Panc1 (cell line): ENCODE data around the gene RASGRP2. TPM values are rescaled to one million over a fixed set of nuclear protein-coding genes. Genes with fewer than 3 reads are reported as not detected.

Experiments used
- ATAC-seq: fragments of 200-7000 bp; cut with Tn5 transposase; 2 replicates; pipeline ENCODE4 v1.9.1; 2020; ENCODE audit warnings: mild to moderate bottlenecking, moderate library complexity
- BruUV-seq: library from RNA; stranded (reverse); fragments of 400-500 nt; replicated peaks from 2 replicates; lab custom pipeline; 2021; lab: Mats Ljungman, UMichigan
- CTCF ChIA-PET: fragments of 300-600 bp; sonication (Branson Sonifier 250); formaldehyde crosslinking; loops from one replicate; lab custom pipeline; 2022; ENCODE audit warnings: antibody characterized with exemption; lab: Charles Lee
- POLR2A ChIA-PET: fragments of 300-600 bp; sonication (Branson Sonifier 250); formaldehyde crosslinking; loops from one replicate; lab custom pipeline; 2022; ENCODE audit warnings: antibody characterized with exemption; lab: Charles Lee
- DNase-seq: peaks from one replicate; pipeline ENCODE4 v3.0.0-alpha.2; 2010; ENCODE audit warnings: low read depth, low spot score
- H3K27ac ChIP-seq: 2 replicates; pipeline ENCODE4 v1.5.1; 2011; ENCODE audit warnings: mild to moderate bottlenecking, low read length, inconsistent platforms
- H3K27me3 ChIP-seq: fragments of 200-500 bp; sonication (Bioruptor generic); 2 replicates; pipeline ENCODE4 v1.6.0; 2014; ENCODE audit warnings: low read length, inconsistent platforms; ENCODE audit not compliant: control insufficient read depth, insufficient read depth
- H3K36me3 ChIP-seq: fragments of 200-500 bp; sonication (Bioruptor generic); 2 replicates; pipeline ENCODE4 v1.5.1; 2014; ENCODE audit warnings: inconsistent platforms, mild to moderate bottlenecking, low read length, moderate library complexity; ENCODE audit not compliant: control insufficient read depth, insufficient read depth
- H3K4me1 ChIP-seq: 2 replicates; pipeline ENCODE4 v1.5.1; 2011; ENCODE audit warnings: inconsistent platforms, mild to moderate bottlenecking, low read length, moderate library complexity; ENCODE audit not compliant: control insufficient read depth, insufficient read depth
- H3K4me3 ChIP-seq, 2 experiments: 2 replicates each; pipeline ENCODE4 v1.5.1; 2011 to 2012; ENCODE audit warnings: low read depth in 2 of 2, low read length in 2 of 2, mild to moderate bottlenecking in 2 of 2, inconsistent platforms in 1 of 2, moderate library complexity in 1 of 2
- H3K9me3 ChIP-seq: fragments of 200-500 bp; sonication (Bioruptor generic); 2 replicates; pipeline ENCODE4 v1.5.1; 2014; ENCODE audit warnings: low read depth, mild to moderate bottlenecking, inconsistent platforms, low read length, moderate library complexity; ENCODE audit not compliant: control insufficient read depth, insufficient read depth
- POLR2AphosphoS5 ChIP-seq: IDR thresholded peaks from 2 replicates; pipeline ENCODE4 v1.6.1; 2012; ENCODE audit warnings: mild to moderate bottlenecking, low read depth, low read length, moderate library complexity
- SIN3A ChIP-seq: IDR thresholded peaks from 2 replicates; pipeline ENCODE4 v1.6.1; 2012; ENCODE audit warnings: low read depth, mild to moderate bottlenecking, low read length, moderate library complexity, borderline replicate concordance; ENCODE audit not compliant: insufficient read depth
- TCF7L2 ChIP-seq: IDR thresholded peaks from 2 replicates; pipeline ENCODE4 v1.6.1; 2011; ENCODE audit warnings: mild to moderate bottlenecking, low read depth, low read length, inconsistent platforms
- in situ Hi-C: cut with HindIII; loops from 2 replicates; pipeline ENCODE4 v1.10.0; 2016; ENCODE audit warnings: low sequenced_read_pairs, low pct_unique_long_range_greater_than_20kb
- intact Hi-C: fragments of 100-400 bp; cut with micrococcal nuclease; formaldehyde crosslinking; loops from one replicate; pipeline ENCODE4 v1.10.0; 2022; ENCODE audit not compliant: unreplicated experiment
- total RNA-seq: library from RNA; stranded (reverse); gene quantifications from one replicate; pipeline ENCODE4 v1.2.1, GENCODE V29; 2021; ENCODE audit not compliant: unreplicated experiment
- TF ChIP-seq, protein P1 (sequence below): fragments of 450-650 bp; IDR thresholded peaks from 2 replicates; pipeline ENCODE4 v1.5.1; 2017; ENCODE audit warnings: mild to moderate bottlenecking
- TF ChIP-seq, protein P2 (sequence below), 2 experiments: IDR thresholded peaks; 2 replicates each; pipeline ENCODE4 v1.6.1; 2011 to 2012; ENCODE audit warnings: low read depth in 2 of 2, control low read depth in 1 of 2, low read length in 1 of 2, mild to moderate bottlenecking in 1 of 2, moderate library complexity in 1 of 2; ENCODE audit not compliant: insufficient read depth in 1 of 2

The RASGRP2 gene
- total RNA-seq, 1 experiment from 2014 or later, result 3.7 TPM

DNA sequence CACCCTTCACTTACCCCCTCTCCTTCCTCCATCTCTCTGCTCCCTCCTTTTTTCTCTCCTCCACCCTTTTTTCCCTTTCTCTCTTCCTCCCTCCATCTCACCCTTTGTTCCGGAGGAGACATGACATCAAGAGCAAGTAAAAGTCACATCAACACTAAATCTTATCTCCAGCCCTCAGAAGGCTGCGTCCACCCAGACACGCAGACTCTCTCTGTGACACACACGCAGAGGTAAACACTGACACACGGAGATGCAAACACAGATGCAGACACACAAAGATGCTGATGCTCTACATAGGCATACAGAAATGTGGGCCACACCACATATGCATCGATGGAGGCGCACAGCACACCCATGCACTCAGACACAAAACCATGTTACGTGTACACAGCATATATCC is 47.9 kb downstream of the RASGRP2 start:
- CTCF ChIA-PET, result interaction anchor here (0.7 kb wide), 1 partner anchor 9 kb away, joined by 5 read pairs; no protein-coding TSS in a partner anchor
- no TSS peak for BruUV-seq
- ATAC-seq, result no peak
- Histone ChIP-seq H3K27ac (no peak overlapping the region), H3K9me3 (no peaks in the 10 kb centered on the region), H3K36me3 (no peaks in the 10 kb centered on the region), H3K4me1 (no peaks in the 10 kb centered on the region), H3K4me3 (no peak overlapping the region), H3K27me3 (peaks cover 8% of the 10 kb centered on the region; the same call in 1 of the 2 replicates)
- intact Hi-C loops (no loop called here), in situ Hi-C loops (no loop called here)
- DNase-seq, result no peak
- TF ChIP-seq POLR2AphosphoS5, result no peak
- TF ChIP-seq, protein P1, sequence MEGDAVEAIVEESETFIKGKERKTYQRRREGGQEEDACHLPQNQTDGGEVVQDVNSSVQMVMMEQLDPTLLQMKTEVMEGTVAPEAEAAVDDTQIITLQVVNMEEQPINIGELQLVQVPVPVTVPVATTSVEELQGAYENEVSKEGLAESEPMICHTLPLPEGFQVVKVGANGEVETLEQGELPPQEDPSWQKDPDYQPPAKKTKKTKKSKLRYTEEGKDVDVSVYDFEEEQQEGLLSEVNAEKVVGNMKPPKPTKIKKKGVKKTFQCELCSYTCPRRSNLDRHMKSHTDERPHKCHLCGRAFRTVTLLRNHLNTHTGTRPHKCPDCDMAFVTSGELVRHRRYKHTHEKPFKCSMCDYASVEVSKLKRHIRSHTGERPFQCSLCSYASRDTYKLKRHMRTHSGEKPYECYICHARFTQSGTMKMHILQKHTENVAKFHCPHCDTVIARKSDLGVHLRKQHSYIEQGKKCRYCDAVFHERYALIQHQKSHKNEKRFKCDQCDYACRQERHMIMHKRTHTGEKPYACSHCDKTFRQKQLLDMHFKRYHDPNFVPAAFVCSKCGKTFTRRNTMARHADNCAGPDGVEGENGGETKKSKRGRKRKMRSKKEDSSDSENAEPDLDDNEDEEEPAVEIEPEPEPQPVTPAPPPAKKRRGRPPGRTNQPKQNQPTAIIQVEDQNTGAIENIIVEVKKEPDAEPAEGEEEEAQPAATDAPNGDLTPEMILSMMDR, result no peak
- TF ChIP-seq SIN3A, result no peak
- TF ChIP-seq, protein P2, sequence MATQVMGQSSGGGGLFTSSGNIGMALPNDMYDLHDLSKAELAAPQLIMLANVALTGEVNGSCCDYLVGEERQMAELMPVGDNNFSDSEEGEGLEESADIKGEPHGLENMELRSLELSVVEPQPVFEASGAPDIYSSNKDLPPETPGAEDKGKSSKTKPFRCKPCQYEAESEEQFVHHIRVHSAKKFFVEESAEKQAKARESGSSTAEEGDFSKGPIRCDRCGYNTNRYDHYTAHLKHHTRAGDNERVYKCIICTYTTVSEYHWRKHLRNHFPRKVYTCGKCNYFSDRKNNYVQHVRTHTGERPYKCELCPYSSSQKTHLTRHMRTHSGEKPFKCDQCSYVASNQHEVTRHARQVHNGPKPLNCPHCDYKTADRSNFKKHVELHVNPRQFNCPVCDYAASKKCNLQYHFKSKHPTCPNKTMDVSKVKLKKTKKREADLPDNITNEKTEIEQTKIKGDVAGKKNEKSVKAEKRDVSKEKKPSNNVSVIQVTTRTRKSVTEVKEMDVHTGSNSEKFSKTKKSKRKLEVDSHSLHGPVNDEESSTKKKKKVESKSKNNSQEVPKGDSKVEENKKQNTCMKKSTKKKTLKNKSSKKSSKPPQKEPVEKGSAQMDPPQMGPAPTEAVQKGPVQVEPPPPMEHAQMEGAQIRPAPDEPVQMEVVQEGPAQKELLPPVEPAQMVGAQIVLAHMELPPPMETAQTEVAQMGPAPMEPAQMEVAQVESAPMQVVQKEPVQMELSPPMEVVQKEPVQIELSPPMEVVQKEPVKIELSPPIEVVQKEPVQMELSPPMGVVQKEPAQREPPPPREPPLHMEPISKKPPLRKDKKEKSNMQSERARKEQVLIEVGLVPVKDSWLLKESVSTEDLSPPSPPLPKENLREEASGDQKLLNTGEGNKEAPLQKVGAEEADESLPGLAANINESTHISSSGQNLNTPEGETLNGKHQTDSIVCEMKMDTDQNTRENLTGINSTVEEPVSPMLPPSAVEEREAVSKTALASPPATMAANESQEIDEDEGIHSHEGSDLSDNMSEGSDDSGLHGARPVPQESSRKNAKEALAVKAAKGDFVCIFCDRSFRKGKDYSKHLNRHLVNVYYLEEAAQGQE (IDR thresholded peaks at IDR 0.05; ENCODE audit: insufficient read depth in 1 of 2, low read depth in 2 of 2, low read length in 1 of 2), result no peak
- TF ChIP-seq TCF7L2, result no peak
- POLR2A ChIA-PET, result no interaction called here

DNA sequence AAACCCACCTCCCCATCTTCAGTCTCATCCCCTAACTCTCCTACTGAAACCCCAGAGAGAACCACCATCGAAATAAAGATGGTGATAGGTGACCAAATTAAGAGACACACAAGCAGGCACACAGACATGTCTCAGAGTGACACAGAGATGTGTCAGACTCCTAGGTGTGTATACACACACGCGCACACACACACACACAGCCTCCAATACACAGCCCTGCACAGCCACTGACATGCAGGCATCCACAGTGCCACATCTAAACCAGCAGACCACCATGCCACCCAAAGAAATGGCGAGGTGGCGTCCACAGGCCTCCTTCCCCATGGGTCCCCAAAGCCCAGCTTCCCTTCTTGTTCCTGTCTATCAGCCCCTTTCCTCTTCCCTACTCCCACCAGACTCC is 48.4 kb downstream of the RASGRP2 start:
- Histone ChIP-seq H3K4me1 (no peaks in the 10 kb centered on the region), H3K36me3 (no peaks in the 10 kb centered on the region), H3K9me3 (no peaks in the 10 kb centered on the region), H3K4me3 (no peak overlapping the region), H3K27ac (no peak overlapping the region), H3K27me3 (peaks cover 8% of the 10 kb centered on the region; the same call in 1 of the 2 replicates)
- TF ChIP-seq TCF7L2 (no peak), SIN3A (no peak), POLR2AphosphoS5 (no peak)
- TF ChIP-seq, protein P2 (IDR thresholded peaks at IDR 0.05; ENCODE audit: insufficient read depth in 1 of 2, low read depth in 2 of 2, low read length in 1 of 2), result no peak
- TF ChIP-seq, protein P1, result no peak
- in situ Hi-C loops, result no loop called here
- ATAC-seq (no peak), DNase-seq (no peak)
- BruUV-seq, result no TSS peak
- CTCF ChIA-PET, result interaction anchor here (0.7 kb wide), 1 partner anchor 9 kb away, joined by 5 read pairs; no protein-coding TSS in a partner anchor
- POLR2A ChIA-PET, result no interaction called here
- intact Hi-C loops, result no loop called here
